GM12892 (cell line): ENCODE results near the gene DCTN2.

Experiments
- POLR2A ChIP-seq: IDR thresholded peaks from 2 replicates; pipeline ENCODE4 v1.6.1; 2011; ENCODE audit warnings: low read depth, low read length, control low read depth
- POLR2AphosphoS5 ChIP-seq: IDR thresholded peaks from 2 replicates; pipeline ENCODE4 v1.6.1; 2011; ENCODE audit warnings: low read depth, low read length, control low read depth

DNA sequence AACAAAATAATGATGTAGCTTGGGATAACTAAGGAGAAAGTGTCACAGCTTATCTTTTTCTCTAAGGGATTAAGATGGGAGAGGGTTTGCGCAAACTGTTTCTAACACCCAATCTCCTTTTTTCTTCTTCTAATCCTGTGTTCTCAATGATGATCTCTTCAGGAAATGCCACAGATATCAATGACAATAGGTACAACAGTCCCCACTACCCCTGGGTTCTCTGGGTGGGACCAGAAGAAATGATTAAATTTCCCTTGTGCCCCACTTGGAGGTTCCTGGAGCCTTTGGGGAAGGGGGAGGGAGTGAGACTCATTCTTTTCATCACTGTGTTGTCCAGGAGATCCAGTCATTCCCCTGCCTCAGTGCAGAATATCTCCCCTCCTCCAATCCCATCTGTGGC, 35.4 kb upstream of the DCTN2 start:
- TF ChIP-seq POLR2A, result no peak
- TF ChIP-seq POLR2AphosphoS5, result no peak
